Hepatocyte (in vitro differentiated cells): ENCODE measurements around the gene SAMD4A. TPM values are rescaled to one million over a fixed set of nuclear protein-coding genes. Genes with fewer than 3 reads are reported as not detected.
A peak's percentile ranks its signal among the peaks of the same experiment; 100 is the strongest.

Experiments used
- DNase-seq: peaks from one replicate; pipeline ENCODE4 v3.0.0-alpha.2; 2016; ENCODE audit warnings: low spot score
- H2AFZ ChIP-seq: fragments of 200-600 bp; sonication (generic); 2 replicates; pipeline ENCODE4 v1.6.0; 2016; ENCODE audit warnings: antibody characterized with exemption, mild to moderate bottlenecking
- H3K27ac ChIP-seq: fragments of 200-600 bp; sonication (generic); 2 replicates; pipeline ENCODE4 v1.5.1; 2016; ENCODE audit warnings: mild to moderate bottlenecking
- H3K27me3 ChIP-seq: fragments of 200-600 bp; sonication (generic); 2 replicates; pipeline ENCODE4 v1.6.1; 2016
- H3K36me3 ChIP-seq: fragments of 200-600 bp; sonication (generic); replicated peaks from 2 replicates; pipeline ENCODE4 v1.5.1; 2016; ENCODE audit warnings: low read depth; ENCODE audit not compliant: insufficient read depth
- H3K4me1 ChIP-seq: fragments of 200-600 bp; sonication (generic); 2 replicates; pipeline ENCODE4 v1.5.1; 2016; ENCODE audit warnings: mild to moderate bottlenecking, moderate library complexity; ENCODE audit not compliant: insufficient read depth
- H3K4me2 ChIP-seq: fragments of 200-600 bp; sonication (generic); 2 replicates; pipeline ENCODE4 v1.6.0; 2016
- H3K4me3 ChIP-seq: fragments of 200-600 bp; sonication (generic); 2 replicates; pipeline ENCODE4 v1.5.1; 2016; ENCODE audit warnings: mild to moderate bottlenecking
- H3K79me2 ChIP-seq: fragments of 200-600 bp; sonication (generic); 2 replicates; pipeline ENCODE4 v1.6.0; 2017; ENCODE audit warnings: mild to moderate bottlenecking
- H3K9me2 ChIP-seq: fragments of 200-600 bp; sonication (generic); replicated peaks from 2 replicates; pipeline ENCODE4 v1.6.0; 2017; ENCODE audit warnings: mild to moderate bottlenecking; ENCODE audit not compliant: insufficient read depth
- H3K9me3 ChIP-seq: fragments of 200-600 bp; sonication (generic); 2 replicates; pipeline ENCODE4 v1.5.1; 2016; ENCODE audit warnings: low read depth, mild to moderate bottlenecking
- H4K20me1 ChIP-seq: fragments of 200-600 bp; sonication (generic); 2 replicates; pipeline ENCODE4 v1.6.0; 2016; ENCODE audit warnings: mild to moderate bottlenecking; ENCODE audit not compliant: insufficient read depth, poor library complexity, severe bottlenecking
- CTCF ChIP-seq: fragments of 200-600 bp; sonication (generic); IDR thresholded peaks from 2 replicates; pipeline ENCODE4 v1.5.1; 2016; ENCODE audit warnings: antibody characterized with exemption, mild to moderate bottlenecking; ENCODE audit not compliant: poor library complexity
- EZH2 ChIP-seq: fragments of 200-600 bp; sonication (generic); IDR thresholded peaks from 2 replicates; pipeline ENCODE4 v1.6.1; 2016; ENCODE audit warnings: antibody characterized with exemption, mild to moderate bottlenecking, borderline replicate concordance
- EZH2phosphoT487 ChIP-seq: fragments of 200-600 bp; sonication (generic); IDR thresholded peaks from one replicate; pipeline ENCODE4 v1.6.1; 2018; ENCODE audit warnings: antibody characterized with exemption, mild to moderate bottlenecking, low read depth, moderate library complexity; ENCODE audit not compliant: unreplicated experiment, severe bottlenecking
- WGBS: methylation state at CpG from one replicate; pipeline ENCODE4 v1.1.6; 2016; ENCODE audit warnings: low lambda C conversion rate; ENCODE audit errors: missing lambda C conversion rate; 5-methylcytosine and 5-hydroxymethylcytosine counted together
- polyA plus RNA-seq: library from polyadenylated mRNA; unstranded; fragments of >200 nt; fragmentation: Nextera tagmentation; extraction: Ambion mirVana; gene quantifications from 2 replicates; pipeline ENCODE4 v1.2.1, GENCODE V29; 2016
- total RNA-seq: library from RNA; depleted of rRNA; stranded (reverse); fragments of >200 nt; gene quantifications from 2 replicates; pipeline ENCODE4 v1.2.3, GENCODE V29; 2014

Gene SAMD4A
- total and polyA plus RNA-seq, 2 experiments from 2014 or later, result 10.5 to 15.7 TPM

DNA sequence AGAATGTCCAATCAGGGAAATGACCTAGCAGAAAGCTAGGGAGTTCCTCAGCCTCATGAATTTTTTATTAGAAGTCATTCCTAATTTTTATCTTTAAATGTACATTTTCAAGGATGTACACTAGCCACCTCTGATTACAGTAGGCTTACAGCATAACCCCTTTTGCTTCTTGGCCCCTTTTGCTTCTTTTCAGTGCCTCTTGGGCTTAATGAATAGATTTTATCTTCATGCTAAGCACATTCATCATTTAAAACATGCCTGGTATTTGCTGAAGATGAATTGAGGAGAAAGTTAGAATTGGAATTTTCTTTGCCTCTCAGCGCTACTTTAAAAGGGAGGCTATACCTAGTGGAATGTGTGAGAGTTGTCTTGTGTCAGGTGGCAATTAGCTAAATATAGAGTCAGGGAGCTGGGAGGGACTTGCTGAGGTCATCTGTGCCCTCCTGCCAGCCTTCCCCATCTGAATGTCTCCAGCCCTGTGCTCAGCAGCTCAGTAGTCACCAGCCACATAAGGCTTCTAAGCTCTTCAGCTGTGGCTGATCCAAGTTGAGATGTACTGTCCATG is 132.1 kb downstream of the SAMD4A start:
- TF ChIP-seq EZH2 (no peak), EZH2phosphoT487 (no peak), CTCF (no peak)
- Histone ChIP-seq H3K27me3 (no peaks in the 10 kb centered on the region), H4K20me1 (no peaks in the 10 kb centered on the region), H3K4me2 (no peak overlapping the region), H3K27ac (peak overlapping the region; percentile 39), H3K79me2 (peaks cover 2% of the 10 kb centered on the region), H2AFZ (no peak overlapping the region), H3K36me3 (no peaks in the 10 kb centered on the region), H3K9me2 (no peaks in the 10 kb centered on the region), H3K9me3 (no peaks in the 10 kb centered on the region), H3K4me1 (peaks cover 13% of the 10 kb centered on the region), H3K4me3 (no peak overlapping the region)
- DNase-seq, result peak; percentile 32
- 39% methylated on average over 1 of the region's 1 CpG for WGBS

DNA sequence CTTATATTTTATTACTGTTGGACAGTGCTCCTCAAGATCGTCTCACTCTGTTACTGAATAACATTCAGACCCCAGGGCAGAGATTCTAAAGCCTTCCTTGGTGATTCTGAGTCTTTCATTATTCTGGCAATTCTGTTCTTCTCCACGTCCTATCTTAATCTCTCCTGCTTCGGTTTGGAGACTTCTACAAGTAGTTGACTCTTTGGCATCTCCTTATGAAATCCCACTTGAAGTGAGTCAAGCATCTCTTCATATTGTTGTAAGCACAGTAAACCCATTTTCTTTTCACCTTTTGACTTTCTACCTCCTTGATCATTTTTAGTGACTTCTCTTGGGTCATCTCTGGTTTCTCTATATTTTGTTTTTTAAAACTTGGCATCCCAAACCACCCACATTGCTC is 132.8 kb downstream of the SAMD4A start:
- H3K27me3 ChIP-seq, result no peaks in the 10 kb centered on the region
- no peak for DNase-seq
- no peaks in the 10 kb centered on the region for H4K20me1 ChIP-seq
- 77% methylated on average over 3 of the region's 3 CpGs for WGBS
- H3K4me2 ChIP-seq, result no peak overlapping the region
- TF ChIP-seq CTCF (no peak), EZH2 (no peak), EZH2phosphoT487 (no peak)
- H3K79me2 ChIP-seq, result no peaks in the 10 kb centered on the region
- peaks cover 13% of the 10 kb centered on the region for H3K4me1 ChIP-seq
- H3K4me3 ChIP-seq, result no peak overlapping the region
- H3K9me2 ChIP-seq, result no peaks in the 10 kb centered on the region
- H3K36me3 ChIP-seq, result no peaks in the 10 kb centered on the region
- H3K9me3 ChIP-seq, result no peaks in the 10 kb centered on the region
- no peak overlapping the region for H2AFZ ChIP-seq
- H3K27ac ChIP-seq, result no peak overlapping the region

DNA sequence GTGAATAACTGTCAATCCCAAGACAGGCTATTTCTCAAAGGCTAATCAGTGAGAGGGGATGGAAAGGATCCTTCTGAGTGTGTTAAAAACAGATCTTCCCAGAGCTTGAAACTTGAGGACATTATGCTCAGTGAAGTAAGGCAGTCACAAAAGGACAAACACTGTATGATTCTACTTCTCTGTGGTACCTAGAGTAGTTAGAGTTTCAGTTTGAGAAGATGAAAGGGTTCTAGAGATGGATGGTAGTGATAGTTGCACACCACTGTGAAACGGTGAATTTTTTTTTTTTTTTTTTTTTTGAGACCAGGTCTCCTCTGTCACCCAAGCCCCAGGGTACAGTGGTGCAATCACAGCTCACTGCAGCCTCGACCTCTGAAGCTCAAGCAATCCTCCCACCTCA is 133.8 kb downstream of the SAMD4A start:
- 80% methylated on average over 2 of the region's 2 CpGs for WGBS
- no peak for TF ChIP-seq CTCF
- no peak for TF ChIP-seq EZH2phosphoT487
- TF ChIP-seq EZH2, result no peak
- no peak overlapping the region for H2AFZ ChIP-seq
- H3K4me1 ChIP-seq, result peaks cover 15% of the 10 kb centered on the region
- H3K27me3 ChIP-seq, result no peaks in the 10 kb centered on the region
- H3K9me2 ChIP-seq, result no peaks in the 10 kb centered on the region
- H3K79me2 ChIP-seq, result peaks cover 5% of the 10 kb centered on the region
- H4K20me1 ChIP-seq, result no peaks in the 10 kb centered on the region
- H3K36me3 ChIP-seq, result peaks cover 3% of the 10 kb centered on the region
- DNase-seq, result no peak
- no peak overlapping the region for H3K27ac ChIP-seq
- H3K4me3 ChIP-seq, result no peak overlapping the region
- no peak overlapping the region for H3K4me2 ChIP-seq
- H3K9me3 ChIP-seq, result no peaks in the 10 kb centered on the region
